HG03442 (cell line): ENCODE measurements around the gene LSR.

ENCODE experiments used
- ATAC-seq: cut with Tn5 transposase; IDR thresholded peaks from one replicate; pipeline ENCODE4 v1.9.1; 2021; ENCODE audit warnings: mild to moderate bottlenecking, moderate library complexity; ENCODE audit not compliant: unreplicated experiment

The LSR gene

GRCh38 chr19:35265900-35266519 is 17.2 kb downstream of the LSR start:
- ATAC-seq = no peak

- no peak for ATAC-seq
These were observed 17.9 kb downstream of the LSR start for GRCh38 chr19:35266520-35267352.

- no peak for ATAC-seq
These were observed 18.6 kb downstream of the LSR start for GRCh38 chr19:35267353-35267817.

- peak; percentile 41 for ATAC-seq
These were observed 19.2 kb downstream of the LSR start for GRCh38 chr19:35267818-35268535.

- ATAC-seq = peak; percentile 24
These were observed 20.0 kb downstream of the LSR start, which contains the start of gene USF2 for GRCh38 chr19:35268536-35269437. Gene USF2 (plus strand): TSS chr19:35268962. CDS start chr19:35269102, 140 bp downstream.

GRCh38 chr19:35269438-35270117 is 20.8 kb downstream of the LSR start:
- ATAC-seq = peak; percentile 55

- ATAC-seq = no peak
These were observed 21.6 kb downstream of the LSR start for GRCh38 chr19:35270381-35270811.

GRCh38 chr19:35271546-35271945 is 22.7 kb downstream of the LSR start:
- ATAC-seq = no peak

- ATAC-seq = no peak
These were observed 23.4 kb downstream of the LSR start for GRCh38 chr19:35272122-35272719.

- no peak for ATAC-seq
These were observed 24.3 kb downstream of the LSR start for GRCh38 chr19:35272954-35273649.

- no peak for ATAC-seq
These were observed 25.0 kb downstream of the LSR start for GRCh38 chr19:35273686-35274259.

- no peak for ATAC-seq
These were observed 25.5 kb downstream of the LSR start for GRCh38 chr19:35274323-35274722.

GRCh38 chr19:35276706-35277281 is 28.0 kb downstream of the LSR start:
- no peak for ATAC-seq

GRCh38 chr19:35278578-35279284 is 29.9 kb downstream of the LSR start:
- ATAC-seq = no peak

GRCh38 chr19:35279374-35279773 is 30.6 kb downstream of the LSR start:
- ATAC-seq = no peak

- no peak for ATAC-seq
These were observed 31.4 kb downstream of the LSR start for GRCh38 chr19:35279985-35280821.

GRCh38 chr19:35281303-35281702 is 32.5 kb downstream of the LSR start:
- no peak for ATAC-seq
